Esophagus squamous epithelium (tissue), 4 donors: Measurements from ENCODE around the gene CRHR1.

Source experiments
- CTCF ChIP-seq, 6 experiments: fragments of 450-650 bp in 4 of 6; fragments of 200-600 bp in 2 of 6; sonication (generic) in 2 of 6; IDR thresholded peaks; one replicate each; pipeline ENCODE4 v1.5.1; 2016 to 2019; ENCODE audit warnings: antibody characterized with exemption in 6 of 6, mild to moderate bottlenecking in 4 of 6, moderate library complexity in 4 of 6
- POLR2A ChIP-seq, 4 donors: fragments of 450-650 bp; IDR thresholded peaks; one replicate each; pipeline ENCODE4 v1.6.1; 2017; ENCODE audit warnings: antibody characterized with exemption in 4 of 4, mild to moderate bottlenecking in 4 of 4, moderate library complexity in 3 of 4

DNA sequence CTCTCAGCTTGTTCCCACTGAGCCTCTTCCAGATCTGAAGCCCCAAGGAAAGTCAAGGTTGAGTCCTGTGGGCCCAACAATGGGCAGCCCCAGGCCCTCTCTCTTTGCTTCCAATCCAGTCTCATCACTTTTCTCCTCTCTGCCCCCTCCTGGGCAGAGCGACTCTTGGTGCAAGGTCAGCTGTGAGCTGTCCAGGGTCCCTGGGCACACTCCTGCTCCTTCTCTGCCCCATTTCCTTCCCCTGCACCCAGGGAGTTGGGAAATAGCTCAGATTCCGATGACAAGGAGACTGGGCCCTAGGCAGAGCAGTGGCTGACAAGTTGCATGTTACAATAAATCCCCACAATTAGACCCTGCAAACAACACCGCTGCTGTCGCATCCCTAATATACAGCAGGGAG is 16.1 kb upstream of the CRHR1 start:
- TF ChIP-seq CTCF (IDR thresholded peaks at IDR 0.05), result no peak
- no peak for TF ChIP-seq POLR2A (IDR thresholded peaks at IDR 0.05)
